GM23248 (cell line): ENCODE data around the gene PDIA6.

ENCODE experiments used
- EZH2 ChIP-seq: fragments of 200-600 bp; sonication (generic); IDR thresholded peaks from 2 replicates; pipeline ENCODE4 v1.6.1; 2018; ENCODE audit warnings: antibody characterized with exemption, mild to moderate bottlenecking; ENCODE audit not compliant: insufficient read depth, poor library complexity, severe bottlenecking
- EZH2phosphoT487 ChIP-seq: fragments of 200-600 bp; sonication (generic); IDR thresholded peaks from 2 replicates; pipeline ENCODE4 v1.6.1; 2018; ENCODE audit warnings: antibody characterized with exemption, moderate library complexity, mild to moderate bottlenecking, low read depth; ENCODE audit not compliant: insufficient read depth

GRCh38 chr2:10860081-10860813, 47.7 kb upstream of the PDIA6 start:
- TF ChIP-seq EZH2phosphoT487 (no peak), EZH2 (no peak)
